Nephron progenitor cell (in vitro differentiated cells): ENCODE results near the gene TAP1.

Experiments used
- DNase-seq: peaks from one replicate; pipeline ENCODE4 v3.0.0; 2021
- H3K27ac Mint-ChIP-seq: 2 replicates; pipeline ENCODE4 v1.8.0; 2021; ENCODE audit warnings: mild to moderate bottlenecking, moderate library complexity, mixed read lengths
- H3K27me3 Mint-ChIP-seq: 2 replicates; pipeline ENCODE4 v1.8.0; 2021; ENCODE audit warnings: mild to moderate bottlenecking, low read depth, mixed read lengths; ENCODE audit not compliant: poor library complexity
- H3K36me3 Mint-ChIP-seq: 2 replicates; pipeline ENCODE4 v1.8.0; 2021; ENCODE audit warnings: low read depth, mixed read lengths
- H3K4me1 Mint-ChIP-seq: 2 replicates; pipeline ENCODE4 v1.8.0; 2021; ENCODE audit warnings: mixed read lengths
- H3K4me3 Mint-ChIP-seq: 2 replicates; pipeline ENCODE4 v1.8.0; 2021; ENCODE audit warnings: mild to moderate bottlenecking, moderate library complexity, mixed read lengths
- H3K9me3 Mint-ChIP-seq: 2 replicates; pipeline ENCODE4 v1.8.0; 2021; ENCODE audit warnings: mild to moderate bottlenecking, moderate library complexity, mixed read lengths
- TF ChIP-seq, protein P1 (sequence below): fragments of 200-600 bp; sonication (generic); IDR thresholded peaks from 2 replicates; pipeline ENCODE4 v1.5.0; 2021; ENCODE audit warnings: antibody characterized with exemption

Gene TAP1

GRCh38 chr6:32839356-32839755 lies 14.1 kb downstream of the TAP1 start:
- DNase-seq: no peak
- peaks cover 21% of the 10 kb centered on the region for H3K4me1 Mint-ChIP-seq
- H3K27ac Mint-ChIP-seq: no peak overlapping the region
- peaks cover 93% of the 10 kb centered on the region for H3K27me3 Mint-ChIP-seq
- no peak overlapping the region for H3K4me3 Mint-ChIP-seq
- no peaks in the 10 kb centered on the region for H3K36me3 Mint-ChIP-seq
- H3K9me3 Mint-ChIP-seq: peaks cover 3% of the 10 kb centered on the region
- TF ChIP-seq, protein P1, sequence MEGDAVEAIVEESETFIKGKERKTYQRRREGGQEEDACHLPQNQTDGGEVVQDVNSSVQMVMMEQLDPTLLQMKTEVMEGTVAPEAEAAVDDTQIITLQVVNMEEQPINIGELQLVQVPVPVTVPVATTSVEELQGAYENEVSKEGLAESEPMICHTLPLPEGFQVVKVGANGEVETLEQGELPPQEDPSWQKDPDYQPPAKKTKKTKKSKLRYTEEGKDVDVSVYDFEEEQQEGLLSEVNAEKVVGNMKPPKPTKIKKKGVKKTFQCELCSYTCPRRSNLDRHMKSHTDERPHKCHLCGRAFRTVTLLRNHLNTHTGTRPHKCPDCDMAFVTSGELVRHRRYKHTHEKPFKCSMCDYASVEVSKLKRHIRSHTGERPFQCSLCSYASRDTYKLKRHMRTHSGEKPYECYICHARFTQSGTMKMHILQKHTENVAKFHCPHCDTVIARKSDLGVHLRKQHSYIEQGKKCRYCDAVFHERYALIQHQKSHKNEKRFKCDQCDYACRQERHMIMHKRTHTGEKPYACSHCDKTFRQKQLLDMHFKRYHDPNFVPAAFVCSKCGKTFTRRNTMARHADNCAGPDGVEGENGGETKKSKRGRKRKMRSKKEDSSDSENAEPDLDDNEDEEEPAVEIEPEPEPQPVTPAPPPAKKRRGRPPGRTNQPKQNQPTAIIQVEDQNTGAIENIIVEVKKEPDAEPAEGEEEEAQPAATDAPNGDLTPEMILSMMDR: no peak

DNA sequence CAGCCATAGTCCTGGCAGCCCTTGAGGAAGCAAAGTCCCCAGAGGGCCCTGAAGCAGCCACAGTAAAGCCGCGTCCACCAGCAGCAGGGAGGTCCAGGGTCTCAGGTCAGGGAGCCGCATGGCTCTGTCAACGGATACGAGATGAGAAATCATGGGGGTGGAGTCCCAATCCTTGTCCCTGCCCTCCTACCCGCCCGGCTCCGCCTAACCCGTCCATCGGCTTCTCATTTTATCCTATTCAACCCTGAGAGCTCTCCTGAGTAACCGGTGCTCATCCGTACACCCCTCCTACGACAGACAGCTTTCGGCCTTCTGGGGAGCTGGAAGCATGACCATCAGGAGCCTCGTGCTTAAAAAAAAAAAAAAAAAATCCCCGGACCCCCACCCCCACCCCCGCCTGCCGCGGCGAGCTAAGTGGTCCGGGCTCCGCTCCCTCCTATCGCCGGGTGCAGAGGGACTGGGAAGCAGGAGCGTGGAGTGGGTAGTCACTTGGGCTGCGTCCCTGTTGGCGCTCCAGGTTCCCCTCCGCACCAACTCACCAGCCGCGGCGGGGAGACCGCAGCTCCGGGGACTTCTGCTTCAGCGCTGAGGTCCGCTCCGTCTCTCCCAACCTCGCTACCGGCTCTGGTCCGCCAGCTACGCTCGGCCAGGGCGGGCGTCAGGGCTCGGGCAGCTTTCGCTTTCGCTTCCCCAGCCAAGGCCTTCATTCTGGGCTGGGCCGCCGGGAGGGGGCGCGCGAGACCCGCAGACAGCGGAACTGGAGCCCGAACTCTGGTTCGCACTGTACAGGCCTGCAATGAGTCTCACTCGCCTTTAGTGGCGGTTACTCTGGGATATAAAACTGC lies 15.2 kb downstream of the TAP1 start, which contains the start of gene TAP2:
Gene TAP2 (minus strand): TSS at position 626 of the 845 bp plus-strand sequence. CDS start 506 bp downstream, at position 120.
- DNase-seq: peak; percentile 99
- peak within 1 kb of the TSS; percentile 85 for H3K4me3 Mint-ChIP-seq
- TF ChIP-seq, protein P1: peak; percentile 93
- no peaks in the 10 kb centered on the region for H3K36me3 Mint-ChIP-seq
- H3K27ac Mint-ChIP-seq: no peak within 1 kb of the TSS
- H3K27me3 Mint-ChIP-seq: peaks cover 93% of the 10 kb centered on the region
- peaks cover 12% of the 10 kb centered on the region for H3K4me1 Mint-ChIP-seq
- peaks cover 3% of the 10 kb centered on the region for H3K9me3 Mint-ChIP-seq

GRCh38 chr6:32837651-32838113 lies 15.8 kb downstream of the TAP1 start:
- TF ChIP-seq, protein P1: no peak
- H3K9me3 Mint-ChIP-seq: peaks cover 3% of the 10 kb centered on the region
- H3K27ac Mint-ChIP-seq: no peak overlapping the region
- H3K36me3 Mint-ChIP-seq: no peaks in the 10 kb centered on the region
- H3K4me3 Mint-ChIP-seq: peak overlapping the region; percentile 85
- H3K4me1 Mint-ChIP-seq: peaks cover 12% of the 10 kb centered on the region
- no peak for DNase-seq
- peaks cover 93% of the 10 kb centered on the region for H3K27me3 Mint-ChIP-seq

- TF ChIP-seq, protein P1: no peak
- no peak for DNase-seq
- Mint-ChIP-seq H3K9me3 (peaks cover 3% of the 10 kb centered on the region), H3K36me3 (no peaks in the 10 kb centered on the region), H3K4me1 (peaks cover 12% of the 10 kb centered on the region), H3K27me3 (peaks cover 93% of the 10 kb centered on the region), H3K4me3 (peak overlapping the region; percentile 85), H3K27ac (no peak overlapping the region)
Measured at GRCh38 chr6:32836873-32837272, 16.6 kb downstream of the TAP1 start.

DNA sequence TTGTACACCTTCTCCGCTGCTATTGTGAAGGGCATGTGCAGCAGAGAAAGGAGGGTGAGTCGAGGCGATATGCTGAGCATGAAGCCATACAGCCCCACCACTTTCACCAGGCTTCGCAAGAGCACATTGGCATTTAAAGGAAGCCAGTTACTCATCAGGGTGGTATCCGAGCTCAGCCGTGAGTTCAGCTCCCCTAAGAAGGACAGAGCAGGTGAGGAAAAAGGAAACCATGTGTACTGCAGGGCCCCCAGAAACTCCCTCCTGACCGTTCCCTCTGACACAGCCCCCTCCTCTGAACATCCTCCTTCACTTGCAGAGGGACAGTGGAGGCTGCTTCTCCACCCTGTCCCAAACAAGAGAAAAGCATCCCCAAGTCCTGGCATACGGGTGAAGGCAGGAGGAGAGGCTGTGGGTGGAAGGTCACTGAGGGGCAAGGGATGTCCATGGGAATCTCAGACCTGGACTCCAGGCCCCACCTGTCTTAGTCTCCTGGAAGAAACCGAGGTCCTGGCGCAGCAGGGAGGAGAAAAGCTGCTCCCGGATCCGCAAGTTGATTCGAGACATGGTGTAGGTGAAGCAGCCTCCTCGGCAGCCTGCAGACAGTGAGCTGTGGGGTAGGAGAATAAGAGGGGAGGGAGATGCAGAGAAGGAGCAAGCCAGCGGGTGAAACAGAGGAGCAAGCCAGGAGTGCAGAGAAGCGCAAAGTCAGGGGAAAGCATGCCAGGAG lies 18.2 kb downstream of the TAP1 start:
- H3K27ac Mint-ChIP-seq: no peak overlapping the region
- no peak overlapping the region for H3K4me3 Mint-ChIP-seq
- H3K36me3 Mint-ChIP-seq: no peaks in the 10 kb centered on the region
- no peak for DNase-seq
- TF ChIP-seq, protein P1: no peak
- peaks cover 93% of the 10 kb centered on the region for H3K27me3 Mint-ChIP-seq
- peaks cover 12% of the 10 kb centered on the region for H3K4me1 Mint-ChIP-seq
- no peaks in the 10 kb centered on the region for H3K9me3 Mint-ChIP-seq
